NB4 (cell line): ENCODE data around the gene WDR20.
"Not testable (repeated sequence)": the region's sequence is repeated elsewhere in the genome, so short reads cannot be mapped to it uniquely, and the experiment has no call there.

ENCODE experiments used
- CTCF ChIP-seq: IDR thresholded peaks from one replicate; pipeline ENCODE4 v1.5.1; 2012; ENCODE audit warnings: low read depth, low read length
- MAX ChIP-seq: IDR thresholded peaks from 2 replicates; pipeline ENCODE4 v1.6.1; 2011; ENCODE audit warnings: low read depth, low read length
- MYC ChIP-seq: IDR thresholded peaks from 2 replicates; pipeline ENCODE4 v1.6.1; 2011; ENCODE audit warnings: low read depth, low read length
- POLR2A ChIP-seq: IDR thresholded peaks from 2 replicates; pipeline ENCODE4 v1.6.1; 2011; ENCODE audit warnings: mild to moderate bottlenecking; ENCODE audit not compliant: insufficient read length; ENCODE audit errors: extremely low read depth

DNA sequence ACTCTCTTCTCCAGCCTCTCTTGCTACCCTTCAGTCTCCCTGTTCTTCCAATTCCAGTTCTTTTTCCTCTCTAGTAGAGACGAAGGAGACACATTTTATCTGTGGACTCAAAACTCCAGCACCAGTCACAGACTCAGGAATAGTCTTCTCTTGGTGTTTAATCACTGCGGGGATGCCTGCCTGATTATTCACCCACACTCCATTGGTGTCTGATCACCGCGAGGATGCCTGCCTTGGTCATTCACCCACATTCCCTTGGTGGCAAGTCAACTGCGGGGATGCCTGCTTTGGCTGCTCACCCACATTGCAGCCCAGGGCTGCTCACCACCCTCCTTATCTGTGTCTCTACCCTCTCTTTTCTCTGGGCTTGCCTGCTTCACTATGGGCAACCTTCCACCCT is 100.8 kb downstream of the WDR20 start:
- not testable (repeated sequence) for TF ChIP-seq MAX, CTCF, POLR2A, MYC
